WERI-Rb-1 (cell line): ENCODE measurements around the gene SLC2A11.

Experiments
- DNase-seq: peaks from one replicate; pipeline ENCODE4 v3.0.0-alpha.2; 2020
- H3K27ac ChIP-seq: fragments of 250-450 bp; sonication (Bioruptor Pico); 2 replicates; pipeline ENCODE4 v1.5.1; 2020; ENCODE audit warnings: mild to moderate bottlenecking, moderate library complexity
- H3K27me3 ChIP-seq: fragments of 250-450 bp; sonication (Bioruptor Pico); 2 replicates; pipeline ENCODE4 v1.5.1; 2021; ENCODE audit warnings: mild to moderate bottlenecking, low read depth, moderate library complexity; ENCODE audit not compliant: insufficient read depth, severe bottlenecking
- H3K36me3 ChIP-seq: fragments of 250-450 bp; sonication (Bioruptor Pico); 2 replicates; pipeline ENCODE4 v1.5.1; 2020; ENCODE audit warnings: mild to moderate bottlenecking, moderate library complexity
- H3K4me3 ChIP-seq: 2 replicates; pipeline ENCODE4 v1.5.1; 2011; ENCODE audit warnings: low read depth, mild to moderate bottlenecking, control low read depth, low read length
- H3K9me3 ChIP-seq: fragments of 250-450 bp; sonication (Bioruptor Pico); 2 replicates; pipeline ENCODE4 v1.5.1; 2021; ENCODE audit warnings: mild to moderate bottlenecking, moderate library complexity; ENCODE audit not compliant: severe bottlenecking
- CTCF ChIP-seq: IDR thresholded peaks from 2 replicates; pipeline ENCODE4 v1.5.1; 2011; ENCODE audit warnings: low read depth, mild to moderate bottlenecking, control low read depth, inconsistent platforms, low read length

Gene SLC2A11

DNA sequence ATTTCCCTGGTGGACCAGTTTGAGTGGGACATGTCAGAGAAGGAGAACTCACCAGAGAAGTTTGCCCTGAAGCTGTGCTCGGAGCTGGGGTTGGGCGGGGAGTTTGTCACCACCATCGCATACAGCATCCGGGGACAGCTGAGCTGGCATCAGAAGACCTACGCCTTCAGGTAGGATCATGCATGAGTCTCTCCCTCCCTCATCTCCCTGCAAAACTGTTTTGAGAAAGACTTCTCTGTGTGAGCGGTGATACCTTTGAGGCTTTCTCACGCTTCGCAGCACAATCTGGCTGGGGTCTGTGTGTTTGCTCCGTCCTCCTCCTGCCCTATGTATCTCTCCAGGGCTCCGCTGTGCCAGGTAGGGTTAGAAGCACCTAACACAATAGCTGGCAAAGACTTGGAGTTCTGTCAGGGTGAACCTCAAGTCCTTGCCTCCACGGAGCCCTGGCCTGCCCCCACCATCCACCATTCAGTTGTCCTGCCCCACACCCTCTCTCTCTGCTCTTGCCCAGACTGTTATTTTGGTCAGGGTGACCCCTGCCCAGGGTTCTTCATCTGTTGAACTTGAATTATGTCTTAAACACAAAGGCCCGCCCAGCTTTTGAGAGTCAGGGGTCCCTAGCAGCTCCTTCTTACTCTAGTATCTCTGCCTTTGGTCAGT, 32.3 kb upstream of the SLC2A11 start:
- Histone ChIP-seq H3K27me3 (no peaks in the 10 kb centered on the region), H3K27ac (peak overlapping the region; percentile 63), H3K9me3 (no peaks in the 10 kb centered on the region), H3K4me3 (no peak overlapping the region), H3K36me3 (peaks cover 95% of the 10 kb centered on the region)
- DNase-seq = no peak
- TF ChIP-seq CTCF = no peak

GRCh38 chr22:23826510-23827350, 30.9 kb upstream of the SLC2A11 start:
- Histone ChIP-seq H3K9me3 (no peaks in the 10 kb centered on the region), H3K27me3 (no peaks in the 10 kb centered on the region), H3K36me3 (peaks cover 95% of the 10 kb centered on the region), H3K4me3 (no peak overlapping the region), H3K27ac (peak overlapping the region; percentile 44; the same call in 1 of the 2 replicates)
- DNase-seq = no peak
- no peak for TF ChIP-seq CTCF

- H3K36me3 ChIP-seq = peaks cover 93% of the 10 kb centered on the region
- H3K27ac ChIP-seq = no peak overlapping the region
- DNase-seq = no peak
- H3K4me3 ChIP-seq = no peak overlapping the region
- H3K9me3 ChIP-seq = no peaks in the 10 kb centered on the region
- TF ChIP-seq CTCF = no peak
- no peaks in the 10 kb centered on the region for H3K27me3 ChIP-seq
Measured at GRCh38 chr22:23827351-23827995, 30.2 kb upstream of the SLC2A11 start.

DNA sequence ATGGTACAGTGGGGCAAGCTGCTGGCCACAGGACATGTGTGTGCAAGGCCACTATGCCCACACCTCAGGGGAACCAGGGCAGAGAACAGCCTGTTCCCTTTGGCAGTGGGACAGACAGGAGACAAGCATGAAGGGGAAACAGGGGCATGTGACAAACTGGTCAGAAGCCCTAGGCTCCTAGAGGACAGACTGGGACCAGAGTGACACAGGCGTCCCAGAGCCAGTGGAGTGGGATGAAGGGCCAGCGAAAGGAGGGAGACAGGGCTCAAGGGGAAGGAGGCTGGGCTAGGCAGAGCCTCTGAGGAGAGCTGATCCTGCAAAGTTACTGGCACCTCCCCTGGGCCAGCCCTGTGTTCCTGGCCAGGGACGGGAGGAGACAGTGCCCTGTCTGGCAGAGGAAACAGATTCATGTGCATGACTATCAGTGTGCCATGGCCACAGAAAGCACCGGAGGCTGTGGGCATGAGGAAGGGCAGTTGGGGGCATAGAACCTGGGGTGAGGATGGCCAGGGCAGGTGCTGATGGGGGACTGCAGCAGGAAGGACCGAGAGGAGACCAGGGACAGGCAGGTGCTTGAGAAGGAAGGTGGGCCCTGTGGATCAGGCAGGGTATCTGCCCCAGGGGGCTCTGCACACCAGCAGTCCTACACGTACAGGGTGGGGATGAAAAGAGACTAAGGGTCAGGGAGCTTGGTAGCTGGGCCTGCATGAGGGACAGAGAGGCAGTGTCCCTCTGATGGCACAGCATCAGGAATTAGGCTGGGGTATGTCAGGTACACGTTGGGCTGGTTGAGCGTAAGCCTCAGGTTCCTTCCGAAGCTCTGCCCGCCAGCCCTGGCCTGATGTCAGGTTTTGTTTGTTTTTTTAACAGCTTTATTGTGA, 28.6 kb upstream of the SLC2A11 start:
- Histone ChIP-seq H3K9me3 (no peaks in the 10 kb centered on the region), H3K27me3 (no peaks in the 10 kb centered on the region), H3K4me3 (no peak overlapping the region), H3K36me3 (peaks cover 95% of the 10 kb centered on the region), H3K27ac (no peak overlapping the region)
- no peak for TF ChIP-seq CTCF
- no peak for DNase-seq

- no peak for DNase-seq
- no peak for TF ChIP-seq CTCF
- no peaks in the 10 kb centered on the region for H3K27me3 ChIP-seq
- no peak overlapping the region for H3K27ac ChIP-seq
- no peak overlapping the region for H3K4me3 ChIP-seq
- H3K9me3 ChIP-seq = no peaks in the 10 kb centered on the region
- H3K36me3 ChIP-seq = peaks cover 93% of the 10 kb centered on the region
Measured at GRCh38 chr22:23829845-23830372, 27.8 kb upstream of the SLC2A11 start.
